ENCODE data around the gene ITPRIPL1.
A peak's percentile ranks its signal among the peaks of the same experiment; 100 is the strongest.

The ITPRIPL1 gene

GRCh38 chr2:96301865-96302264 is 23.3 kb upstream of the ITPRIPL1 start:
- no peak for DNase-seq (ENCODE audit: low read depth in 2 of 2)
- no peak overlapping the region for H3K4me3 ChIP-seq (replicated peaks in 1 of 2; ENCODE audit: low read depth in 2 of 2, low read length in 2 of 2)
- no peak for TF ChIP-seq CTCF (IDR thresholded peaks at IDR 0.05; ENCODE audit: low read depth, low read length)

GRCh38 chr2:96304606-96305005 is 20.5 kb upstream of the ITPRIPL1 start:
- DNase-seq (ENCODE audit: low read depth in 2 of 2), result no peak
- peak overlapping the region; percentile 96 to 99 for H3K4me3 ChIP-seq (replicated peaks in 1 of 2; ENCODE audit: low read depth in 2 of 2, low read length in 2 of 2)
- no peak for TF ChIP-seq CTCF (IDR thresholded peaks at IDR 0.05; ENCODE audit: low read depth, low read length)

- no peak for TF ChIP-seq CTCF (IDR thresholded peaks at IDR 0.05; ENCODE audit: low read depth, low read length)
- peak; percentile 84 to 85 for DNase-seq (ENCODE audit: low read depth in 2 of 2)
- peak within 1 kb of the TSS; percentile 96 to 99 for H3K4me3 ChIP-seq (replicated peaks in 1 of 2; ENCODE audit: low read depth in 2 of 2, low read length in 2 of 2)
Observed at GRCh38 chr2:96305091-96305978, 19.8 kb upstream of the ITPRIPL1 start, which contains the start of gene SNRNP200. Gene SNRNP200, minus strand, starts transcription at chr2:96305546. Its CDS starts 109 bp downstream, at chr2:96305437.

GRCh38 chr2:96305979-96306308 is 19.2 kb upstream of the ITPRIPL1 start:
- peak overlapping the region; percentile 96 to 99 for H3K4me3 ChIP-seq (replicated peaks in 1 of 2; ENCODE audit: low read depth in 2 of 2, low read length in 2 of 2)
- DNase-seq (ENCODE audit: low read depth in 2 of 2), result peak in 1 of 2 donors; percentile 13
- TF ChIP-seq CTCF (IDR thresholded peaks at IDR 0.05; ENCODE audit: low read depth, low read length), result no peak

GRCh38 chr2:96306370-96306769 is 18.7 kb upstream of the ITPRIPL1 start:
- peak overlapping the region in 1 of 2 donors; percentile 99 for H3K4me3 ChIP-seq (replicated peaks in 1 of 2; ENCODE audit: low read depth in 2 of 2, low read length in 2 of 2)
- DNase-seq (ENCODE audit: low read depth in 2 of 2), result no peak
- no peak for TF ChIP-seq CTCF (IDR thresholded peaks at IDR 0.05; ENCODE audit: low read depth, low read length)

- no peak for DNase-seq (ENCODE audit: low read depth in 2 of 2)
- no peak for TF ChIP-seq CTCF (IDR thresholded peaks at IDR 0.05; ENCODE audit: low read depth, low read length)
- H3K4me3 ChIP-seq (replicated peaks in 1 of 2; ENCODE audit: low read depth in 2 of 2, low read length in 2 of 2), result no peak overlapping the region
Observed at GRCh38 chr2:96308248-96308647, 16.9 kb upstream of the ITPRIPL1 start.
